ENCODE measurements around the gene RTTN. TPM values are rescaled to one million over a fixed set of nuclear protein-coding genes. Genes with fewer than 3 reads are reported as not detected.

The RTTN gene
- total and polyA plus RNA-seq, 2 of the 4 experiments (the other 2 are of a cell fraction), result 5.8 to 19.9 TPM

- Histone ChIP-seq H3K4me3 (ENCODE audit: insufficient read depth, low read depth, low read length) (no peak overlapping the region), H3K14ac (replicated peaks; ENCODE audit: low read depth, low read length) (no peak overlapping the region), H3K27ac (ENCODE audit: insufficient read depth, low read length) (no peak overlapping the region), H2BK5ac (ENCODE audit: low read depth, low read length, poor library complexity, severe bottlenecking) (no peak overlapping the region), H4K91ac (ENCODE audit: insufficient read depth, low read depth, low read length) (no peak overlapping the region), H2BK15ac (ENCODE audit: low read depth, low read length) (no peak overlapping the region), H3K4me2 (ENCODE audit: low read depth, low read length) (no peak overlapping the region), H3K36me3 (ENCODE audit: control insufficient read depth, insufficient read depth, low read length) (0 out of 2 replicates have a peak, but pooled peaks cover 3% of the 10 kb centered on the region), H4K8ac (ENCODE audit: low read depth in 2 of 2, low read length in 2 of 2) (no peak overlapping the region), H3K18ac (ENCODE audit: low read depth, low read length) (no peak overlapping the region), H3K27me3 (ENCODE audit: control insufficient read depth, insufficient read depth, low read length) (no peaks in the 10 kb centered on the region), H3K4me1 (ENCODE audit: control insufficient read depth, insufficient read depth, low read length) (no peaks in the 10 kb centered on the region), H3K9ac (ENCODE audit: low read depth, low read length) (no peak overlapping the region), H3K23ac (ENCODE audit: low read depth, low read length) (no peak overlapping the region), H3K56ac (ENCODE audit: extremely low read depth, insufficient read depth, low read length) (no peak overlapping the region), H3K79me1 (ENCODE audit: low read depth in 1 of 2, low read length in 2 of 2) (no peaks in the 10 kb centered on the region), H2AFZ (replicated peaks; ENCODE audit: low read length, poor library complexity) (no peak overlapping the region), H3K4ac (ENCODE audit: low read depth, low read length) (no peak overlapping the region), H2AK9ac (replicated peaks; ENCODE audit: low read depth, low read length, poor library complexity) (no peak overlapping the region), H4K20me1 (ENCODE audit: insufficient read depth, low read length) (no peaks in the 10 kb centered on the region), H2BK120ac (ENCODE audit: low read depth, low read length) (no peak overlapping the region), H3K9me3 (ENCODE audit: control insufficient read depth, insufficient read depth, low read length) (no peaks in the 10 kb centered on the region), H2AK5ac (ENCODE audit: low read depth, low read length) (no peak overlapping the region), H3K9me1 (ENCODE audit: insufficient read depth, low read length) (peaks cover 3% of the 10 kb centered on the region; the same call in 1 of the 2 replicates), H2BK20ac (ENCODE audit: low read depth, low read length) (no peak overlapping the region), H4K5ac (ENCODE audit: low read depth, low read length) (no peak overlapping the region)
- ATAC-seq (ENCODE audit: low read depth) (no peak), DNase-seq (no peak)
- ChIA-PET POLR2A (ENCODE audit: unreplicated experiment) (no interaction called here), CTCF (no interaction called here)
- WGBS, 2 experiments (ENCODE audit: extremely low coverage in 2 of 2, insufficient read length in 1 of 2), result no CpG with 5 or more reads among the region's 7 CpGs
- in situ Hi-C loops (cut with MboI; ENCODE audit: low sequenced_read_pairs), result no loop called here
- no TSS peak for BruUV-seq (replicated peaks)
- dilution Hi-C loops (cut with HindIII; ENCODE audit: low sequenced_read_pairs, unreplicated experiment), result no loop called here
- TF ChIP-seq BHLHE40 (IDR thresholded peaks at IDR 0.05; ENCODE audit: low read depth, low read length) (no peak), NFE2L2 (IDR thresholded peaks at IDR 0.05; ENCODE audit: low read depth, low read length) (no peak), MAFK (IDR thresholded peaks at IDR 0.05; ENCODE audit: low read depth, low read length) (no peak), USF2 (IDR thresholded peaks at IDR 0.05; ENCODE audit: low read depth, low read length) (no peak), MAZ (IDR thresholded peaks at IDR 0.05; ENCODE audit: borderline replicate concordance, low read depth, low read length) (no peak), CHD1 (IDR thresholded peaks at IDR 0.05; ENCODE audit: low read depth, low read length) (no peak)
- intact Hi-C loops (cut with micrococcal nuclease), result no loop called here
These were observed 190.4 kb downstream of the RTTN start for GRCh38 chr18:70015127-70015526.
